NCI-H748 (cell line): Measurements from ENCODE around the gene GRIN3A.
"Not testable (repeated sequence)": the region's sequence is repeated elsewhere in the genome, so short reads cannot be mapped to it uniquely, and the experiment has no call there.

Source experiments
- DNase-seq: peaks from one replicate; lab custom pipeline; 2025; ENCODE audit not compliant: unreplicated experiment; lab: John Stamatoyannopoulos, UW

The GRIN3A gene

GRCh38 chr9:101582553-101582952 lies 155.9 kb downstream of the GRIN3A start:
- DNase-seq, result no peak

GRCh38 chr9:101579711-101580545 lies 158.5 kb downstream of the GRIN3A start:
- DNase-seq, result no peak

- DNase-seq, result no peak
These were observed 160.1 kb downstream of the GRIN3A start for GRCh38 chr9:101578378-101578777.

GRCh38 chr9:101574731-101575333 lies 163.6 kb downstream of the GRIN3A start:
- no peak for DNase-seq

- DNase-seq, result no peak
These were observed 166.1 kb downstream of the GRIN3A start for GRCh38 chr9:101572316-101572715.

- DNase-seq, result no peak
These were observed 167.3 kb downstream of the GRIN3A start for GRCh38 chr9:101571114-101571513.

- DNase-seq, result no peak
These were observed 168.5 kb downstream of the GRIN3A start for GRCh38 chr9:101569741-101570501.

GRCh38 chr9:101567725-101568350 lies 170.6 kb downstream of the GRIN3A start:
- DNase-seq, result no peak

GRCh38 chr9:101566904-101567724 lies 171.3 kb downstream of the GRIN3A start:
- DNase-seq, result peak; percentile 19

GRCh38 chr9:101564252-101564651 lies 174.2 kb downstream of the GRIN3A start:
- no peak for DNase-seq

GRCh38 chr9:101562966-101563365 lies 175.5 kb downstream of the GRIN3A start:
- no peak for DNase-seq

- no peak for DNase-seq
These were observed 176.7 kb downstream of the GRIN3A start for GRCh38 chr9:101561740-101562139.

GRCh38 chr9:101549472-101550098 lies 188.9 kb downstream of the GRIN3A start:
- DNase-seq, result not testable (repeated sequence)

- no peak for DNase-seq
These were observed 195.2 kb downstream of the GRIN3A start for GRCh38 chr9:101543098-101543735.

- no peak for DNase-seq
These were observed 198.4 kb downstream of the GRIN3A start for GRCh38 chr9:101540069-101540468.

- no peak for DNase-seq
These were observed 201.5 kb downstream of the GRIN3A start for GRCh38 chr9:101536938-101537337.

GRCh38 chr9:101536351-101536750 lies 202.1 kb downstream of the GRIN3A start:
- DNase-seq, result no peak

- DNase-seq, result peak; percentile 100
These were observed 204.9 kb downstream of the GRIN3A start, which contains the start of gene RNF20 for GRCh38 chr9:101533334-101534204. TSS of gene RNF20 (plus strand) at chr9:101533853. CDS start at chr9:101535424, 1,571 bp downstream.
